AG10803 (cell line): Measurements from ENCODE around the gene PAM16.

Experiments used
- DNase-seq: peaks from one replicate; pipeline ENCODE4 v3.0.0; 2010; ENCODE audit warnings: low read depth
- H3K4me3 ChIP-seq: 2 replicates; pipeline ENCODE4 v1.5.1; 2011; ENCODE audit warnings: mild to moderate bottlenecking, low read length, control low read depth
- TF ChIP-seq, protein P1 (sequence below): conservative IDR thresholded peaks from 2 replicates; pipeline ENCODE4 v1.5.1; 2011; ENCODE audit warnings: mild to moderate bottlenecking, low read length, control low read depth, inconsistent platforms

Gene PAM16

DNA sequence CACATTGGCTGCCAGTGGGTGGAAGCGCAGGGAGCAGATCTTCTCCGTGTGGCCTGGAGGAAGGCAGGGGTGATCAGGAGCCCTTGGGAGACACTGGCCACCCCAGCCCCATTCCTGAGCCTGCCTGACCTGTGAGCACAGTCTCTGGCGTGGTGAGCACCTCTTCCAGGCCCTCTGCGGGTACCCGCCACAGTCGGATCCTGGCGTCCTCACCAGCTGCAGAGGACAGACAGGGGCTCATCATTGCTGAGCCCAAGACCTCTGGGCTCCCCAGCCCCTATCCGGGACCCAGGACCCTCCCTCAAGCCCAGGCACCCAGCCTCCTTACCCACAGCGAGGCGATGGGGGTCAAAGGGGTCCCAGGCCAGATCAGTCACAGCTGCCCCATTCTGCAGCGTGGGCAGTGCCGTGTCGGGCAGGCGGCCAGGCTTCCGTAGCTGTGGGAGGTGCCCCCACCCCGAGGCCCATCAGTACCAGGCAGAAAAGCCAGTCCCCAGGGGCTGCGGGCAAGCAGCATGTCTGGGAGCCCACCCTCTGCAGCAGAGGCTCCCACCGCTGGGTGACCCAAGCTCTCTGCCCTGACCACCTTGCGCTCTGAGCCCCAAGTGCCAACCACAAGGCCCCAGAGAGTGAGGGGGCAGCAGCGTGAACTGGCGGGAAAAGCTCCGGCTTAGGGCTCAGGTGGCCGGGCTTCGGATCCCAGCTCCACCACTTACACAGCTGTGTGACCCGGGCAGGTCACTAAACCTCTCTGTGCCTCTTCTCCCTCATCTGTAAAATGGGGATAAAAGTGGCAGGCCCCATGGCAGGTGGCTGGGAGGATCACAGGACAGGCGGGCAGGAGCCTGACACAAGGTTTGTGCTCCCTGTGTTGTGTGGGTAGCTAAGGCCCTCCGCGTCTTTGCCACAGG is 10.2 kb upstream of the PAM16 start:
- TF ChIP-seq, protein P1, sequence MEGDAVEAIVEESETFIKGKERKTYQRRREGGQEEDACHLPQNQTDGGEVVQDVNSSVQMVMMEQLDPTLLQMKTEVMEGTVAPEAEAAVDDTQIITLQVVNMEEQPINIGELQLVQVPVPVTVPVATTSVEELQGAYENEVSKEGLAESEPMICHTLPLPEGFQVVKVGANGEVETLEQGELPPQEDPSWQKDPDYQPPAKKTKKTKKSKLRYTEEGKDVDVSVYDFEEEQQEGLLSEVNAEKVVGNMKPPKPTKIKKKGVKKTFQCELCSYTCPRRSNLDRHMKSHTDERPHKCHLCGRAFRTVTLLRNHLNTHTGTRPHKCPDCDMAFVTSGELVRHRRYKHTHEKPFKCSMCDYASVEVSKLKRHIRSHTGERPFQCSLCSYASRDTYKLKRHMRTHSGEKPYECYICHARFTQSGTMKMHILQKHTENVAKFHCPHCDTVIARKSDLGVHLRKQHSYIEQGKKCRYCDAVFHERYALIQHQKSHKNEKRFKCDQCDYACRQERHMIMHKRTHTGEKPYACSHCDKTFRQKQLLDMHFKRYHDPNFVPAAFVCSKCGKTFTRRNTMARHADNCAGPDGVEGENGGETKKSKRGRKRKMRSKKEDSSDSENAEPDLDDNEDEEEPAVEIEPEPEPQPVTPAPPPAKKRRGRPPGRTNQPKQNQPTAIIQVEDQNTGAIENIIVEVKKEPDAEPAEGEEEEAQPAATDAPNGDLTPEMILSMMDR: no peak
- DNase-seq: no peak
- H3K4me3 ChIP-seq: no peak overlapping the region

DNA sequence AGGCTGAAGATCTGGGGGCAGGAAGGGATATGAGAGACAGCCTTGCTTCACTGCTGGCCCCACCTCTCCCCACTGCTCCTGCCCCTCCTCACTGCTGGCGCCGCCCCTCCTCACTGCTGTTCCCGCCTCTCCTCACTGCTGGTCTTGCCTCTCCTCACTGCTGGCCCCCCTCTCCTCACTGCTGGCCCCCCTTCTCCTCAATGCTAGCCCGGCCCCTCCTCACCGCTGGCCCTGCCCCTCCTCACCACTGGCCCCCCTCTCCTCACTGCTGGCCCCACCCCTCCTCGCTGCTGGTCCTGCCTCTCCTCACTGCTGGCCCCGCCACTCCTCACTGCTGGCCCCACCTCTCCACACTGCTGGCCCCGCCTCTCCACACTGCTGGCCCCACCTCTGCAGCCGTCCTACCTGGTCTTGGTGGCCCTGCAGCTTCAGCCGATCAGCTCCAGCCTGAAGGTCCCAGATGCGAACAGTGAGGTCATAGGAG is 9.5 kb upstream of the PAM16 start:
- TF ChIP-seq, protein P1: no peak
- no peak overlapping the region for H3K4me3 ChIP-seq
- DNase-seq: no peak

DNA sequence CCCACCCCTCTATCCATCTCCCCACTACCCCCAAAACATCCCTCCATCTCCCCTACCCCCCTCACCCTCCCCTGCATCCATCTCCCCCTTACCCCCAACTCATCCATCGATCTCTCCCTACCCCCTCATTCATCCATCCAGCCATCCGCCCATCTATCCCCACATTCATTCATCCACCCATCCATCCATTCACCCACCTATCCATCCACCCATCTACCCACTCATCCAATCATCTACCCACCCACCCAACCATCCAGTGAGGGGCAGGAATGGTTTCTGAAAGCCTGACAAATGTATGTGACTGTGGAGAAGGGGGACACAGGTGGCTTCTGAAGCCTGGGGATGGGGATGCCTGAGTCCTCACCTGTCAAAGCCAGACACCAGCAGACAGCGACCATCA is 8.8 kb upstream of the PAM16 start:
- TF ChIP-seq, protein P1: no peak
- no peak for DNase-seq
- H3K4me3 ChIP-seq: no peak overlapping the region

DNA sequence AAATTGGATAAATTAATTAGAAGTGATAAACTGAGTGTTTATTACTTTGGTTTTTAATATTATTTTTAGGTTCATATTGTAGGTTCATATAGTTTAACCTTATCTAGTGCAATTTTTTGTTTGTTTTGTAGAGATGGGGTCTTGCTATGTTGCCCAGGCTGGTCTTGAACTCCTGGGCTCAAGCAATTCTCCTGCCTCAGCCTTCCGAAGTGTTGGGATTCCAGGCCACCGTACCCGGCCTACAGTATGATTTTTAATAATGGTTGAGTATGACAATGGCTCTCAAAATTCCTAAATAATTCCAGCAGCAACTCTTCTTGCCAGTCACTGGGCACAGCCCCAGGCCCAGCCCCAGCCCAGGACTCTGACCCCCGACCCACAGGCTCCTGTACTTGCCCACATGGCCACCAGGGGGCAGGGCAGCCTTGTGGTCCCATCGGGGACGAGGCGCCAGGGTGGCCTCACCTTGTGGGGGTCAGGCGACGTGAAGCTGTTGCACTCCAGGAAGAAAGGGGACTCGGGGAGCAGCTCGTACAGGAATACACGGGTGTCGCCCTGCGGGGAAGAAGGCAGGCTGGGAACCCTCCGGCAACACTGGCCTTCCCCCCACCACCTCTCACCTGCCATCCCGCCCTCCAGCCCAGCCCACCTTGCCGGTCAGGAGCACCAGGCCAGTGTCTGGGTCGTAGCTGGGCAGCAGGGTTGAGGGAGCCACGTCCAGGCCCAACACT is 7.9 kb upstream of the PAM16 start:
- TF ChIP-seq, protein P1: peak; percentile 85
- H3K4me3 ChIP-seq: no peak overlapping the region
- DNase-seq: no peak

DNA sequence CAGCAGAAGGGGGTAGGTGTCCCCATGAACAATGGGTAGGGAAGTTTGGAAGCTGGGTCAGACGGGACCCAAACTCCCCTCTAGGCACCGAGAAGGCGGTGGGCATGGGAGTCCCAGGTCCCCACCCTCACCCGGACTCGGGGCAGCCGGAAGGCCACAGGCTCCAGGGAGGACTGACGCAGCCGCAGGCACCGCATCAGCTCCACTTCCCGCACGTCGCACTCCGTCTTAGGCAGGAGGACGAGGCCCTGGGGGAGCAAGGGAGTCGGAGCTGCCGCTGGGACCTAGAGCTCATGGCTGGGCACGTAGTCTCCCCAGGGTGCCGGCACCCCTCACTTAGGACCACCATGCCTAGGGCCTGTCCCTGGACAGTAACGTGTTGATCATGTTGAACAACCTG is 7.1 kb upstream of the PAM16 start:
- no peak overlapping the region for H3K4me3 ChIP-seq
- TF ChIP-seq, protein P1: no peak
- no peak for DNase-seq

DNA sequence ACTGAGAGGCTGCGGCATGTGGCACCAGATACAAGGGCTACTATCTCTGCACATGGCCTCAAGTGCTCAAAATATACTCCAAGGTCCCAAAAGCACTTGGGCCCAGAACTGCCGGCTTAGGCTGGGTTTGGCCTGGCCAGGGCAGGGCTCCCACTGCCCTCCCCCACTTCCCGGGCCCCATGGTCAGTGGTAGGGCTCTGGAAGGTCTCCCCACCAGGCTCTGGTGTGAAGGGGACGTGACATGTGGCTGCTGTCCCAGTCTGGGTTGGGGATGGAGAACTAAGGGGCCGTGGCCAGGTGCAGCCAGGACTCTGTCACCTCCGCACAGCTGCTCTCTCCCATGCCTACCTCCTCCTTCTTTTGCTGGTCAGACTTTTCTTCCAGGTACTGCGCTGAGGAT is 5.7 kb upstream of the PAM16 start:
- no peak overlapping the region for H3K4me3 ChIP-seq
- DNase-seq: no peak
- TF ChIP-seq, protein P1: no peak
